SK-N-SH (cell line): ENCODE measurements around the gene KCNH8.

ENCODE experiments used
- CTCF ChIP-seq: fragments of 200-600 bp; sonication (generic); IDR thresholded peaks from 2 replicates; pipeline ENCODE4 v1.6.1; 2017; ENCODE audit warnings: antibody characterized with exemption, mild to moderate bottlenecking, moderate library complexity
- RAD21 ChIP-seq: IDR thresholded peaks from 2 replicates; pipeline ENCODE4 v1.6.1; 2012; ENCODE audit warnings: mild to moderate bottlenecking, low read length
- REST ChIP-seq: IDR thresholded peaks from 2 replicates; pipeline ENCODE4 v1.6.1; 2012; ENCODE audit warnings: mild to moderate bottlenecking, low read depth, low read length, moderate library complexity
- SIN3A ChIP-seq: IDR thresholded peaks from 2 replicates; pipeline ENCODE4 v1.6.1; 2012; ENCODE audit warnings: low read depth, mild to moderate bottlenecking, low read length, moderate library complexity, borderline replicate concordance
- TF ChIP-seq, protein P1 (sequence below): fragments of 150-350 bp; IDR thresholded peaks from 2 replicates; pipeline ENCODE4 v1.6.1; 2017; ENCODE audit warnings: antibody characterized with exemption, low read length, low read depth, borderline replicate concordance

DNA sequence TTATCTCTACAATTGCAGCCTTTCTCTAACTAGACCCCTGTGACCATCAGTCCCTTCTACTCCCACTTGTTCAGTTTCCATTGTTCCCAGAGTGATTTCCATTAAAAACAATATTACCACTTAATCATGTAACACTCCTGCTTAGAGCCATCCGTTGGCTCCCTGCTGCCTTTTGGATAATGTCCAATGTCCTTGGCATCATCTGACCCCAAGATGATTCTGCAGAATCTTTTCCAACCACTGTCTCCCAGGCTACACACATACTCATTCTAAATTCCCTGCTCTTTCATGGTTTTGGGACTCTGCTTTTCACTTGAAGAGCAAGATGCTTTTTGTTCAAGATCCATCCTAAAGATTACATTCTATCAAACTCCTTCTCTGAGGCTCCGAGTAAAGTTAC lies 7.1 kb downstream of the KCNH8 start:
- no peak for TF ChIP-seq CTCF
- TF ChIP-seq SIN3A: no peak
- no peak for TF ChIP-seq REST
- TF ChIP-seq RAD21: no peak
- TF ChIP-seq, protein P1, sequence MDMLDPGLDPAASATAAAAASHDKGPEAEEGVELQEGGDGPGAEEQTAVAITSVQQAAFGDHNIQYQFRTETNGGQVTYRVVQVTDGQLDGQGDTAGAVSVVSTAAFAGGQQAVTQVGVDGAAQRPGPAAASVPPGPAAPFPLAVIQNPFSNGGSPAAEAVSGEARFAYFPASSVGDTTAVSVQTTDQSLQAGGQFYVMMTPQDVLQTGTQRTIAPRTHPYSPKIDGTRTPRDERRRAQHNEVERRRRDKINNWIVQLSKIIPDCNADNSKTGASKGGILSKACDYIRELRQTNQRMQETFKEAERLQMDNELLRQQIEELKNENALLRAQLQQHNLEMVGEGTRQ: no peak
